K562 (cell line): Measurements from ENCODE around the gene PIGB. TPM values are rescaled to one million over a fixed set of nuclear protein-coding genes. Genes with fewer than 3 reads are reported as not detected.

ENCODE experiments used
- ATAC-seq: fragments of 200-7000 bp; cut with Tn5 transposase; 3 replicates; pipeline ENCODE4 v1.9.1; 2020; ENCODE audit warnings: moderate library complexity
- BruUV-seq: library from RNA; stranded (reverse); fragments of 400-500 nt; replicated peaks from 2 replicates; lab custom pipeline; 2021; lab: Mats Ljungman, UMichigan
- CTCF ChIA-PET: fragments of 300-600 bp; formaldehyde crosslinking; extraction: SDS; loops from one replicate; lab custom pipeline; 2021; ENCODE audit warnings: low intra/inter-chr PET ratio; lab: Yijun Ruan, JAX
- POLR2A ChIA-PET: fragments of 300-600, 350-650 bp; sonication (Branson Sonifier 250); formaldehyde crosslinking; extraction: SDS; loops from one replicate; lab custom pipeline; 2021; ENCODE audit warnings: antibody characterized with exemption, inconsistent platforms; lab: Yijun Ruan, JAX
- DNase-seq, 4 experiments: peaks; one replicate each; pipeline versions ENCODE4 v3.0.0 to v3.0.0-alpha.2; 2011 to 2018; ENCODE audit warnings: low spot score in 3 of 4, mixed read lengths in 3 of 4; ENCODE audit errors: extremely low read depth in 1 of 4
- FAIRE-seq: peaks from 2 replicates; lab custom pipeline; 2011; peaks lifted over from hg19 to GRCh38; lab: Jason Lieb, UNC
- H2AFZ ChIP-seq: 2 replicates; pipeline ENCODE4 v1.6.0; 2011; ENCODE audit warnings: low read depth, low read length, control low read depth, inconsistent platforms
- H3K27ac ChIP-seq: fragments of 200-600 bp; 3 replicates; pipeline ENCODE4 v1.8.0; 2011; ENCODE audit warnings: low read depth, mild to moderate bottlenecking, control low read depth, inconsistent platforms, low read length, moderate library complexity, mixed read lengths; ENCODE audit errors: extremely low read depth
- H3K27me3 ChIP-seq, 2 experiments: fragments of 300-600 bp in 1 of 2; 2 replicates in 1 of 2; 3 replicates in 1 of 2; pipeline versions ENCODE4 v1.6.0 to v1.8.0; 2011; ENCODE audit warnings: inconsistent platforms in 2 of 2, low read length in 2 of 2, mild to moderate bottlenecking in 1 of 2, mixed read lengths in 1 of 2, moderate library complexity in 1 of 2; ENCODE audit not compliant: control insufficient read depth in 2 of 2, insufficient read depth in 2 of 2
- H3K36me3 ChIP-seq: fragments of 300-600 bp; 3 replicates; pipeline ENCODE4 v1.8.0; 2011; ENCODE audit warnings: mild to moderate bottlenecking, low read length, inconsistent platforms; ENCODE audit not compliant: control insufficient read depth, insufficient read depth
- H3K4me1 ChIP-seq, 2 experiments: fragments of 200-600 bp in 1 of 2; replicated peaks in 1 of 2; 2 replicates in 1 of 2; 3 replicates in 1 of 2; pipeline versions ENCODE4 v1.5.1 to v1.8.0; 2011; ENCODE audit warnings: inconsistent platforms in 2 of 2, low read length in 2 of 2, mild to moderate bottlenecking in 1 of 2, mixed read lengths in 1 of 2, moderate library complexity in 1 of 2; ENCODE audit not compliant: control insufficient read depth in 2 of 2, insufficient read depth in 2 of 2
- H3K4me2 ChIP-seq: 2 replicates; pipeline ENCODE4 v1.6.1; 2011; ENCODE audit warnings: low read length, control low read depth, inconsistent platforms, mixed read lengths; ENCODE audit not compliant: insufficient read depth
- H3K4me3 ChIP-seq: fragments of 200-600 bp; sonication (generic), shearing (Covaris generic); 2 replicates; pipeline ENCODE4 v1.5.1; 2016; ENCODE audit warnings: control low read depth, inconsistent platforms
- H3K79me2 ChIP-seq: fragments of 200-600 bp; 3 replicates; pipeline ENCODE4 v1.8.0; 2011; ENCODE audit warnings: low read length, inconsistent platforms; ENCODE audit not compliant: control insufficient read depth, insufficient read depth
- H3K9ac ChIP-seq, 2 experiments: 2 replicates each; pipeline versions ENCODE4 v1.6.0 to v1.6.1; 2011; ENCODE audit warnings: low read depth in 2 of 2, low read length in 2 of 2, control low read depth in 1 of 2, inconsistent platforms in 1 of 2, mild to moderate bottlenecking in 1 of 2, mixed read lengths in 1 of 2; ENCODE audit not compliant: insufficient read depth in 1 of 2
- H3K9me1 ChIP-seq: one replicate; pipeline ENCODE4 v1.6.0; 2011; ENCODE audit warnings: inconsistent platforms, mild to moderate bottlenecking, low read length, moderate library complexity; ENCODE audit not compliant: control insufficient read depth, insufficient read depth
- H3K9me3 ChIP-seq: replicated peaks from 2 replicates; pipeline ENCODE4 v1.5.1; 2011; ENCODE audit warnings: low read depth, low read length, inconsistent platforms; ENCODE audit not compliant: control insufficient read depth, insufficient read depth
- H4K20me1 ChIP-seq: replicated peaks from 2 replicates; pipeline ENCODE4 v1.6.1; 2011; ENCODE audit warnings: low read length, inconsistent platforms, mixed read lengths; ENCODE audit not compliant: control insufficient read depth, insufficient read depth
- BDP1 ChIP-seq: IDR thresholded peaks from 3 replicates; pipeline ENCODE4 v1.6.1; 2011; ENCODE audit not compliant: insufficient read length, insufficient read depth
- KLF13 ChIP-seq: fragments of 450-650 bp; IDR thresholded peaks from 2 replicates; pipeline ENCODE4 v1.6.1; 2016; ENCODE audit warnings: missing genetic modification characterization, low read depth, mild to moderate bottlenecking, missing compliant biosample characterization, moderate library complexity, borderline replicate concordance
- NFRKB ChIP-seq: fragments of 450-650 bp; IDR thresholded peaks from 2 replicates; pipeline ENCODE4 v1.6.1; 2016; ENCODE audit warnings: low read depth
- RBM25 ChIP-seq: fragments of 200-400 bp; formaldehyde crosslinking; IDR thresholded peaks from 2 replicates; pipeline ENCODE4 v1.6.1; 2018; ENCODE audit warnings: low read length, low read depth, moderate library complexity; ENCODE audit not compliant: severe bottlenecking
- ZNF76 ChIP-seq: fragments of 250-450 bp; sonication (Bioruptor Pico); IDR thresholded peaks from 2 replicates; pipeline ENCODE4 v1.4.0; 2020; ENCODE audit warnings: mild to moderate bottlenecking, moderate library complexity, borderline replicate concordance
- WGBS: fragments of 100-300 bp; shearing (Covaris generic); methylation state at CpG from one replicate; pipeline ENCODE4 v1.1.6; 2016; ENCODE audit warnings: low coverage, mixed read lengths; ENCODE audit not compliant: insufficient coverage; ENCODE audit errors: missing lambda C conversion rate; 5-methylcytosine and 5-hydroxymethylcytosine counted together
- in situ Hi-C: fragments of 300-500 bp; cut with MboI; formaldehyde crosslinking; loops from 4 replicates; pipeline ENCODE4 v1.15.0; 2018; ENCODE audit warnings: inconsistent platforms, mixed read lengths
- intact Hi-C: fragments of 100-400 bp; cut with micrococcal nuclease; formaldehyde crosslinking; loops from 2 replicates; pipeline ENCODE4 v1.14.2; 2022
- polyA plus RNA-seq, 8 experiments: library from polyadenylated mRNA; depleted of rRNA in 4 of 8; stranded (reverse) in 5 of 8; unstranded in 3 of 8; fragments of >200 nt; fragmentation: Nextera tagmentation in 2 of 8; fragmentation: Illumina TruSeq in 1 of 8; extraction: Ambion mirVana in 2 of 8; extraction: Trizol in 1 of 8; gene quantifications; 2 replicates each; pipeline versions ENCODE4 v1.2.1 to v1.2.3, GENCODE V29; 2011 to 2014; ENCODE audit warnings: inconsistent platforms in 1 of 8, missing spikeins in 1 of 8
- total RNA-seq, 7 experiments: library from RNA; depleted of rRNA in 6 of 7; stranded (reverse); fragments of >200 nt in 6 of 7; fragmentation: Illumina TruSeq in 2 of 7; extraction: Trizol in 2 of 7; gene quantifications; 2 replicates each; pipeline versions ENCODE4 v1.2.1 to v1.2.3, GENCODE V29; 2011 to 2021; ENCODE audit warnings: low replicate concordance in 1 of 7
- TF ChIP-seq, protein P1 (sequence below): fragments of 200-800 bp; sonication (Bioruptor generic); IDR thresholded peaks from 2 replicates; pipeline ENCODE4 v1.6.1; 2017; ENCODE audit warnings: missing genetic modification characterization, missing compliant biosample characterization

The PIGB gene
- total and polyA plus RNA-seq, 9 of the 15 experiments (the other 6 are each of a cell fraction or from before 2014, with no cell fraction given) = 9.9 to 32.3 (median 18.2) TPM

- no peak for ATAC-seq
- Histone ChIP-seq H2AFZ (peak overlapping the region; percentile 69), H3K27ac (peak overlapping the region; percentile 96), H3K36me3 (peaks cover 11% of the 10 kb centered on the region; the same call in 2 of the 3 replicates), H4K20me1 (no peaks in the 10 kb centered on the region), H3K9me3 (no peaks in the 10 kb centered on the region), H3K9ac (peak overlapping the region in 1 of 2 experiments; percentile 97; a peak in 2 of 4 replicates), H3K9me1 (no peaks in the 10 kb centered on the region), H3K27me3 (no peaks in the 10 kb centered on the region), H3K79me2 (peaks cover 56% of the 10 kb centered on the region), H3K4me3 (peak overlapping the region; percentile 69), H3K4me1 (peaks cover 4 to 9% of the 10 kb centered on the region in 2 experiments; a peak in 2 of 5 replicates), H3K4me2 (peak overlapping the region; percentile 92)
- in situ Hi-C loops (no loop called here), intact Hi-C loops (no loop called here)
- TF ChIP-seq, protein P1, sequence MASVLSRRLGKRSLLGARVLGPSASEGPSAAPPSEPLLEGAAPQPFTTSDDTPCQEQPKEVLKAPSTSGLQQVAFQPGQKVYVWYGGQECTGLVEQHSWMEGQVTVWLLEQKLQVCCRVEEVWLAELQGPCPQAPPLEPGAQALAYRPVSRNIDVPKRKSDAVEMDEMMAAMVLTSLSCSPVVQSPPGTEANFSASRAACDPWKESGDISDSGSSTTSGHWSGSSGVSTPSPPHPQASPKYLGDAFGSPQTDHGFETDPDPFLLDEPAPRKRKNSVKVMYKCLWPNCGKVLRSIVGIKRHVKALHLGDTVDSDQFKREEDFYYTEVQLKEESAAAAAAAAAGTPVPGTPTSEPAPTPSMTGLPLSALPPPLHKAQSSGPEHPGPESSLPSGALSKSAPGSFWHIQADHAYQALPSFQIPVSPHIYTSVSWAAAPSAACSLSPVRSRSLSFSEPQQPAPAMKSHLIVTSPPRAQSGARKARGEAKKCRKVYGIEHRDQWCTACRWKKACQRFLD (CRISPR knock-in tag) = 0 out of 2 replicates have a peak, but pooled peaks have one; percentile 35
- no peak for TF ChIP-seq BDP1
- WGBS = 12% methylated on average over 2 of the region's 2 CpGs
- DNase-seq = no peak
- FAIRE-seq = no peak
- BruUV-seq = no TSS peak
- ChIA-PET POLR2A (interaction anchor here (1.1 kb wide), 1 partner anchor 12 kb away, joined by 4 read pairs; no protein-coding TSS in a partner anchor), CTCF (no interaction called here)
Measured at GRCh38 chr15:55320238-55320550, 1.2 kb downstream of the PIGB start.

DNA sequence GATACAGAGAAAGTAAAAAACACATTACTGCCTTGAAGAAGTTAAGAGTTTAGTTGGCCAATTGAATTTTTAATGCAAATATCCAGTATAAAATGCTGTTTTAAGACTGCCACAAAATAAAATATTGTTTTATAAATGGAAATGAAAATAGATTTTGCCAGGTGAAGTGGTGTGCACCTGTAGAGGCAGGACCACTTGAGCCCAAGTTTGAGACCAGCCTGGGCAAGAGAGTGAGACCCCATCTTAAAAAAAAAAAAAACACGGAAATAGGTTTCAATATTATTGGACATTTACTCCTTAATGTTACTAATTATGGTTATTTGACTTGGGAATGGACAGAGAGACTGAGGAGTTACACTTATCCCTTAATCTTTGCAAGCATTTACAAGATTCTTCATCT lies 1.9 kb downstream of the PIGB start:
- Histone ChIP-seq H3K9me1 (no peaks in the 10 kb centered on the region), H3K79me2 (peaks cover 52% of the 10 kb centered on the region), H3K9ac (peak overlapping the region in 1 of 2 experiments; percentile 97; a peak in 1 of 4 replicates), H3K9me3 (no peaks in the 10 kb centered on the region), H3K4me1 (peaks cover 4 to 9% of the 10 kb centered on the region in 2 experiments; a peak in 2 of 5 replicates), H3K4me3 (no peak overlapping the region), H3K27me3 (no peaks in the 10 kb centered on the region), H4K20me1 (no peaks in the 10 kb centered on the region), H2AFZ (no peak overlapping the region), H3K4me2 (peak overlapping the region; percentile 10; the same call in 1 of the 2 replicates), H3K36me3 (peaks cover 11% of the 10 kb centered on the region; the same call in 2 of the 3 replicates), H3K27ac (no peak overlapping the region)
- ATAC-seq (no peak), DNase-seq (no peak), FAIRE-seq (no peak)
- BruUV-seq = no TSS peak
- 20% methylated on average over 1 of the region's 1 CpG for WGBS
- in situ Hi-C loops (no loop called here), intact Hi-C loops (no loop called here)
- ChIA-PET POLR2A (no interaction called here), CTCF (interaction anchor here (0.6 kb wide), 1 partner anchor 286 kb away, joined by 3 read pairs; no protein-coding TSS in a partner anchor)
- no peak for TF ChIP-seq ZNF76 (CRISPR knock-in tag)
- TF ChIP-seq KLF13 (tag) = no peak
- peak; percentile 60 for TF ChIP-seq RBM25
- TF ChIP-seq NFRKB = no peak
